Activated CD4-positive, alpha-beta memory T cell treated with anti-CD3 and anti-CD28 coated beads for 36 hours (primary cell): ENCODE results near the gene SMPX. TPM values are rescaled to one million over a fixed set of nuclear protein-coding genes. Genes with fewer than 3 reads are reported as not detected.
"Not testable (repeated sequence)": the region's sequence is repeated elsewhere in the genome, so short reads cannot be mapped to it uniquely, and the experiment has no call there.

Experiments used
- CTCF ChIA-PET: fragments of 350-600 bp; sonication (Branson Sonifier 250); formaldehyde crosslinking; loops from one replicate; lab custom pipeline; 2021; ENCODE audit warnings: antibody characterized with exemption, inconsistent platforms; lab: Charles Lee
- POLR2A ChIA-PET: fragments of 350-600 bp; sonication (Branson Sonifier 250); formaldehyde crosslinking; loops from one replicate; lab custom pipeline; 2021; ENCODE audit warnings: antibody characterized with exemption; lab: Charles Lee
- DNase-seq: peaks from one replicate; pipeline ENCODE4 v3.0.0-alpha.2; 2020
- H3K27ac Mint-ChIP-seq: one replicate; pipeline ENCODE4 v1.8.0; 2021; ENCODE audit warnings: mixed read lengths
- H3K27me3 Mint-ChIP-seq: one replicate; pipeline ENCODE4 v1.8.0; 2021; ENCODE audit warnings: mixed read lengths
- H3K36me3 Mint-ChIP-seq: one replicate; pipeline ENCODE4 v1.8.0; 2021; ENCODE audit warnings: mixed read lengths
- H3K4me1 Mint-ChIP-seq: one replicate; pipeline ENCODE4 v1.8.0; 2021; ENCODE audit warnings: low read depth, mixed read lengths
- H3K4me3 Mint-ChIP-seq: one replicate; pipeline ENCODE4 v1.8.0; 2021; ENCODE audit warnings: mild to moderate bottlenecking, mixed read lengths
- H3K9me3 Mint-ChIP-seq: one replicate; pipeline ENCODE4 v1.8.0; 2021; ENCODE audit warnings: mixed read lengths
- intact Hi-C: fragments of 100-400 bp; cut with micrococcal nuclease; formaldehyde crosslinking; loops from one replicate; pipeline ENCODE4 v1.15.1; 2023
- total RNA-seq, 2 experiments: library from RNA; stranded (reverse); gene quantifications; one replicate each; pipeline ENCODE4 v1.2.3, GENCODE V29; 2021

The SMPX gene
- total RNA-seq: not detected

GRCh38 chrX:21757960-21758359 lies at the start of gene SMPX:
SMPX (minus strand) TSS chrX:21758116; CDS start chrX:21754290, 3,826 bp downstream.
- CTCF ChIA-PET: interaction anchor here (1.4 kb wide), 1 partner anchor 11 kb away, joined by 4 read pairs; no protein-coding TSS in a partner anchor
- POLR2A ChIA-PET: no interaction called here
- Mint-ChIP-seq H3K9me3 (no peaks in the 10 kb centered on the region), H3K27me3 (no peaks in the 10 kb centered on the region), H3K36me3 (no peaks in the 10 kb centered on the region), H3K4me1 (no peaks in the 10 kb centered on the region), H3K4me3 (no peak within 1 kb of the TSS), H3K27ac (no peak within 1 kb of the TSS)
- intact Hi-C loops: no loop called here
- no peak for DNase-seq

GRCh38 chrX:21806691-21807090 lies 48.8 kb upstream of the SMPX start:
- no peaks in the 10 kb centered on the region for H3K27me3 Mint-ChIP-seq
- H3K36me3 Mint-ChIP-seq: no peaks in the 10 kb centered on the region
- H3K4me3 Mint-ChIP-seq: no peak overlapping the region
- no peaks in the 10 kb centered on the region for H3K9me3 Mint-ChIP-seq
- no peak for DNase-seq
- intact Hi-C loops: no loop called here
- ChIA-PET CTCF (no interaction called here), POLR2A (no interaction called here)
- no peak overlapping the region for H3K27ac Mint-ChIP-seq
- no peaks in the 10 kb centered on the region for H3K4me1 Mint-ChIP-seq

GRCh38 chrX:21802839-21803238 lies 44.9 kb upstream of the SMPX start:
- Mint-ChIP-seq H3K4me1 (no peaks in the 10 kb centered on the region), H3K27ac (no peak overlapping the region), H3K36me3 (no peaks in the 10 kb centered on the region), H3K9me3 (no peaks in the 10 kb centered on the region), H3K27me3 (no peaks in the 10 kb centered on the region), H3K4me3 (no peak overlapping the region)
- intact Hi-C loops: no loop called here
- ChIA-PET POLR2A (no interaction called here), CTCF (no interaction called here)
- DNase-seq: no peak

- no peaks in the 10 kb centered on the region for H3K36me3 Mint-ChIP-seq
- intact Hi-C loops: no loop called here
- ChIA-PET POLR2A (no interaction called here), CTCF (no interaction called here)
- H3K27ac Mint-ChIP-seq: no peak overlapping the region
- H3K4me3 Mint-ChIP-seq: no peak overlapping the region
- no peak for DNase-seq
- H3K4me1 Mint-ChIP-seq: no peaks in the 10 kb centered on the region
- H3K27me3 Mint-ChIP-seq: no peaks in the 10 kb centered on the region
- no peaks in the 10 kb centered on the region for H3K9me3 Mint-ChIP-seq
Observed at GRCh38 chrX:21802054-21802670, 44.2 kb upstream of the SMPX start.

- intact Hi-C loops: no loop called here
- ChIA-PET CTCF (no interaction called here), POLR2A (no interaction called here)
- Mint-ChIP-seq H3K4me1 (no peaks in the 10 kb centered on the region), H3K4me3 (no peak overlapping the region), H3K36me3 (no peaks in the 10 kb centered on the region), H3K9me3 (no peaks in the 10 kb centered on the region), H3K27me3 (no peaks in the 10 kb centered on the region), H3K27ac (no peak overlapping the region)
- no peak for DNase-seq
Observed at GRCh38 chrX:21800344-21800770, 42.4 kb upstream of the SMPX start.

GRCh38 chrX:21799767-21800166 lies 41.9 kb upstream of the SMPX start:
- H3K36me3 Mint-ChIP-seq: no peaks in the 10 kb centered on the region
- H3K27me3 Mint-ChIP-seq: no peaks in the 10 kb centered on the region
- no peaks in the 10 kb centered on the region for H3K9me3 Mint-ChIP-seq
- intact Hi-C loops: no loop called here
- no peak overlapping the region for H3K27ac Mint-ChIP-seq
- CTCF ChIA-PET: no interaction called here
- no peak overlapping the region for H3K4me3 Mint-ChIP-seq
- no peaks in the 10 kb centered on the region for H3K4me1 Mint-ChIP-seq
- POLR2A ChIA-PET: no interaction called here
- no peak for DNase-seq

- POLR2A ChIA-PET: no interaction called here
- H3K9me3 Mint-ChIP-seq: no peaks in the 10 kb centered on the region
- H3K27ac Mint-ChIP-seq: no peak overlapping the region
- H3K27me3 Mint-ChIP-seq: no peaks in the 10 kb centered on the region
- H3K36me3 Mint-ChIP-seq: no peaks in the 10 kb centered on the region
- intact Hi-C loops: no loop called here
- CTCF ChIA-PET: no interaction called here
- DNase-seq: no peak
- H3K4me3 Mint-ChIP-seq: no peak overlapping the region
- H3K4me1 Mint-ChIP-seq: no peaks in the 10 kb centered on the region
Observed at GRCh38 chrX:21798677-21799219, 40.8 kb upstream of the SMPX start.

- ChIA-PET POLR2A (no interaction called here), CTCF (no interaction called here)
- no peaks in the 10 kb centered on the region for H3K27me3 Mint-ChIP-seq
- H3K4me1 Mint-ChIP-seq: no peaks in the 10 kb centered on the region
- H3K27ac Mint-ChIP-seq: no peak overlapping the region
- intact Hi-C loops: no loop called here
- no peak overlapping the region for H3K4me3 Mint-ChIP-seq
- no peaks in the 10 kb centered on the region for H3K36me3 Mint-ChIP-seq
- no peaks in the 10 kb centered on the region for H3K9me3 Mint-ChIP-seq
- DNase-seq: no peak
Observed at GRCh38 chrX:21781976-21782375, 24.1 kb upstream of the SMPX start.

- Mint-ChIP-seq H3K4me3 (no peak overlapping the region), H3K27me3 (no peaks in the 10 kb centered on the region), H3K4me1 (no peaks in the 10 kb centered on the region), H3K9me3 (no peaks in the 10 kb centered on the region), H3K27ac (no peak overlapping the region), H3K36me3 (no peaks in the 10 kb centered on the region)
- intact Hi-C loops: no loop called here
- DNase-seq: no peak
- ChIA-PET POLR2A (no interaction called here), CTCF (no interaction called here)
Observed at GRCh38 chrX:21781525-21781924, 23.6 kb upstream of the SMPX start.

- Mint-ChIP-seq H3K36me3 (no peaks in the 10 kb centered on the region), H3K27me3 (no peaks in the 10 kb centered on the region), H3K4me1 (no peaks in the 10 kb centered on the region), H3K4me3 (no peak overlapping the region), H3K9me3 (no peaks in the 10 kb centered on the region), H3K27ac (no peak overlapping the region)
- ChIA-PET POLR2A (no interaction called here), CTCF (no interaction called here)
- intact Hi-C loops: no loop called here
- DNase-seq: no peak
Observed at GRCh38 chrX:21779095-21779494, 21.2 kb upstream of the SMPX start.

GRCh38 chrX:21778236-21778635 lies 20.3 kb upstream of the SMPX start:
- CTCF ChIA-PET: no interaction called here
- H3K27ac Mint-ChIP-seq: no peak overlapping the region
- no peak overlapping the region for H3K4me3 Mint-ChIP-seq
- DNase-seq: no peak
- H3K4me1 Mint-ChIP-seq: peaks cover 3% of the 10 kb centered on the region
- H3K27me3 Mint-ChIP-seq: no peaks in the 10 kb centered on the region
- POLR2A ChIA-PET: no interaction called here
- intact Hi-C loops: no loop called here
- H3K9me3 Mint-ChIP-seq: no peaks in the 10 kb centered on the region
- H3K36me3 Mint-ChIP-seq: no peaks in the 10 kb centered on the region

- H3K36me3 Mint-ChIP-seq, H3K27me3 Mint-ChIP-seq, CTCF ChIA-PET, DNase-seq, POLR2A ChIA-PET, H3K27ac Mint-ChIP-seq, H3K4me3 Mint-ChIP-seq, H3K9me3 Mint-ChIP-seq, intact Hi-C loops: not testable (repeated sequence)
- peaks cover 13% of the 10 kb centered on the region for H3K4me1 Mint-ChIP-seq
Observed at GRCh38 chrX:21775128-21775527, 17.2 kb upstream of the SMPX start.

GRCh38 chrX:21773036-21773435 lies 15.1 kb upstream of the SMPX start:
- CTCF ChIA-PET, DNase-seq, H3K27me3 Mint-ChIP-seq, H3K27ac Mint-ChIP-seq, H3K9me3 Mint-ChIP-seq, intact Hi-C loops, POLR2A ChIA-PET, H3K4me3 Mint-ChIP-seq, H3K36me3 Mint-ChIP-seq: not testable (repeated sequence)
- H3K4me1 Mint-ChIP-seq: peaks cover 13% of the 10 kb centered on the region
